Endothelial cell of umbilical vein (primary cell): ENCODE results near the gene C17orf113. TPM values are rescaled to one million over a fixed set of nuclear protein-coding genes. Genes with fewer than 3 reads are reported as not detected.

Experiments
- BruUV-seq: library from RNA; stranded (reverse); fragments of 400-500 nt; replicated peaks from 2 replicates; lab custom pipeline; 2021; lab: Mats Ljungman, UMichigan
- CTCF ChIA-PET: fragments of 300-600, 350-600 bp; sonication (Branson Sonifier 250); formaldehyde crosslinking; loops from one replicate; lab custom pipeline; 2021; ENCODE audit warnings: antibody characterized with exemption, inconsistent platforms; lab: Charles Lee
- POLR2A ChIA-PET: fragments of 300-600, 350-600 bp; sonication (Branson Sonifier 250); formaldehyde crosslinking; loops from one replicate; lab custom pipeline; 2021; ENCODE audit warnings: antibody characterized with exemption, inconsistent platforms; lab: Charles Lee
- DNase-seq: peaks from one replicate; pipeline ENCODE4 v3.0.0-alpha.2; 2011; ENCODE audit warnings: low read depth, low spot score
- FAIRE-seq: peaks from 2 replicates; lab custom pipeline; 2011; peaks lifted over from hg19 to GRCh38; lab: Jason Lieb, UNC
- H2AFZ ChIP-seq: 2 replicates; pipeline ENCODE4 v1.6.0; 2012; ENCODE audit warnings: low read depth, low read length, control low read depth, inconsistent platforms
- H3K27ac ChIP-seq: 2 replicates; pipeline ENCODE4 v1.5.1; 2011; ENCODE audit warnings: low read depth, mild to moderate bottlenecking, control low read depth, low read length, moderate library complexity; ENCODE audit not compliant: insufficient read depth
- H3K27me3 ChIP-seq, 2 experiments: 2 replicates each; pipeline versions ENCODE4 v1.6.0 to v1.6.1; 2011; ENCODE audit warnings: low read length in 2 of 2, mixed read lengths in 1 of 2; ENCODE audit not compliant: control insufficient read depth in 2 of 2, insufficient read depth in 2 of 2
- H3K36me3 ChIP-seq, 2 experiments: 2 replicates in 1 of 2; 3 replicates in 1 of 2; pipeline ENCODE4 v1.5.1; 2011; ENCODE audit warnings: low read length in 2 of 2, mild to moderate bottlenecking in 1 of 2, moderate library complexity in 1 of 2; ENCODE audit not compliant: control insufficient read depth in 2 of 2, insufficient read depth in 2 of 2; ENCODE audit errors: extremely low read depth in 1 of 2
- H3K4me1 ChIP-seq: 3 replicates; pipeline ENCODE4 v1.5.1; 2011; ENCODE audit warnings: mild to moderate bottlenecking, low read length; ENCODE audit not compliant: control insufficient read depth, insufficient read depth; ENCODE audit errors: extremely low read depth
- H3K4me2 ChIP-seq: 2 replicates; pipeline ENCODE4 v1.6.1; 2011; ENCODE audit warnings: low read length, control low read depth, mixed read lengths; ENCODE audit not compliant: insufficient read depth
- H3K4me3 ChIP-seq, 3 experiments: fragments of 200-600 bp in 1 of 3; sonication (generic), shearing (Covaris generic) in 1 of 3; replicated peaks in 1 of 3; 2 replicates each; pipeline ENCODE4 v1.5.1; 2011 to 2016; ENCODE audit warnings: control low read depth in 3 of 3, low read length in 3 of 3, mild to moderate bottlenecking in 2 of 3, inconsistent platforms in 1 of 3, low read depth in 1 of 3, moderate library complexity in 1 of 3; ENCODE audit not compliant: insufficient read depth in 1 of 3
- H3K79me2 ChIP-seq: 2 replicates; pipeline ENCODE4 v1.6.0; 2012; ENCODE audit warnings: low read length, inconsistent platforms; ENCODE audit not compliant: control insufficient read depth, insufficient read depth
- H3K9ac ChIP-seq: replicated peaks from 2 replicates; pipeline ENCODE3; 2011; ENCODE audit warnings: low read length, control low read depth; ENCODE audit not compliant: insufficient read depth; ENCODE audit errors: extremely low read depth
- H3K9me1 ChIP-seq: replicated peaks from 3 replicates; pipeline ENCODE4 v1.6.0; 2011; ENCODE audit warnings: mild to moderate bottlenecking, low read length; ENCODE audit not compliant: control insufficient read depth, insufficient read depth; ENCODE audit errors: extremely low read depth
- H3K9me3 ChIP-seq: replicated peaks from 2 replicates; pipeline ENCODE4 v1.5.1; 2012; ENCODE audit warnings: low read length, inconsistent platforms; ENCODE audit not compliant: control insufficient read depth, insufficient read depth
- H4K20me1 ChIP-seq: replicated peaks from 2 replicates; pipeline ENCODE3; 2011; ENCODE audit warnings: mild to moderate bottlenecking, low read length; ENCODE audit not compliant: control insufficient read depth, insufficient read depth; ENCODE audit errors: extremely low read depth
- EZH2 ChIP-seq: IDR thresholded peaks from 2 replicates; pipeline ENCODE4 v1.6.1; 2012; ENCODE audit warnings: borderline replicate concordance, low read depth, mild to moderate bottlenecking, moderate library complexity, low read length, inconsistent platforms; ENCODE audit not compliant: severe bottlenecking
- FOS ChIP-seq: IDR thresholded peaks from 2 replicates; pipeline ENCODE4 v1.6.1; 2011; ENCODE audit warnings: mild to moderate bottlenecking, low read length, moderate library complexity, borderline replicate concordance; ENCODE audit not compliant: insufficient read depth
- GATA2 ChIP-seq: IDR thresholded peaks from 2 replicates; pipeline ENCODE4 v1.7.0; 2011; ENCODE audit warnings: low read depth, mild to moderate bottlenecking, moderate library complexity, mixed read lengths, low read length; ENCODE audit not compliant: insufficient read length, insufficient read depth
- JUN ChIP-seq: IDR thresholded peaks from 2 replicates; pipeline ENCODE4 v1.6.1; 2011; ENCODE audit warnings: borderline replicate concordance, low read depth; ENCODE audit not compliant: insufficient read length, insufficient read depth
- MYC ChIP-seq: IDR thresholded peaks from one replicate; pipeline ENCODE4 v1.6.1; 2011; ENCODE audit warnings: mild to moderate bottlenecking, low read depth, low read length
- POLR2A ChIP-seq: IDR thresholded peaks from 2 replicates; pipeline ENCODE4 v1.6.1; 2012; ENCODE audit warnings: low read depth, mild to moderate bottlenecking, control low read depth, low read length
- POLR2AphosphoS5 ChIP-seq: IDR thresholded peaks from 2 replicates; pipeline ENCODE4 v1.6.1; 2012; ENCODE audit warnings: low read depth, mild to moderate bottlenecking, control low read depth, low read length, moderate library complexity; ENCODE audit not compliant: insufficient read depth
- dilution Hi-C: fragments of 300-500 bp; cut with MboI; formaldehyde crosslinking; loops from one replicate; pipeline ENCODE4 v1.15.0; 2019; ENCODE audit warnings: low sequenced_read_pairs; ENCODE audit not compliant: extremely low pct_ligation_motif_present
- intact Hi-C: fragments of 100-400 bp; cut with micrococcal nuclease; formaldehyde crosslinking; loops from one replicate; pipeline ENCODE4 v1.10.0; 2022
- polyA plus RNA-seq, 4 experiments: library from polyadenylated mRNA; depleted of rRNA in 3 of 4; stranded (reverse) in 3 of 4; unstranded in 1 of 4; fragments of >200 nt; gene quantifications; 2 replicates each; pipeline versions ENCODE4 v1.2.1 to v1.2.3, GENCODE V29; 2011 to 2012; ENCODE audit warnings: missing spikeins in 1 of 4
- total RNA-seq: library from RNA; stranded (reverse); gene quantifications from 2 replicates; pipeline ENCODE4 v1.2.3, GENCODE V29; 2021
- TF ChIP-seq, protein P1 (sequence below): IDR thresholded peaks from 2 replicates; pipeline ENCODE4 v1.6.1; 2011; ENCODE audit not compliant: insufficient read depth, insufficient read length
- TF ChIP-seq, protein P2 (sequence below), 2 donors: IDR thresholded peaks; 1 replicate in 1 of 2; 2 replicates in 1 of 2; pipeline ENCODE4 v1.5.1; 2011; ENCODE audit warnings: low read length in 2 of 2, mild to moderate bottlenecking in 2 of 2, moderate library complexity in 2 of 2, control low read depth in 1 of 2, inconsistent platforms in 1 of 2, low read depth in 1 of 2; ENCODE audit not compliant: insufficient read depth in 1 of 2; ENCODE audit errors: extremely low read depth in 1 of 2

C17orf113 gene
- total and polyA plus RNA-seq, 2 donors (not counting 3 experiments of a cell fraction or from before 2014, with no cell fraction given), result 0.20 to 0.30 TPM

DNA sequence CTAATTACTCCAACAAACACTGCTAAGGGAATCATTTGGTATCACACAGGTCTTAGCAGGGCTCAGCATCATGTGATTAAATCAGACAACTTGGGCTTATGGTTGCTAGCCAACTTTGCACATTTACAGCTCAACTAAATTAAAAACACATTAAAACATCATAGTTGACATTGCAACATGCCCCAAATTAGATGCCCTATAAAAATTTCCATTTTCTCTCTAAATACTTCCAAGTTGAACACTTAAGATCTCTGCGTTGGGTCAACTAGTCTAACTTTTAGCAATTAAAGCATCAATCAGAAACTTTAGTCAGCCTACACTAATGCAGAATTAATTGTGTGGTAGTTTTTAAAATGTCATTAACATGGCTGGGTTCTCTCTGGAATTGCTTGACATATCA, 45.2 kb downstream of the C17orf113 start:
- no peak for DNase-seq
- dilution Hi-C loops, result no loop called here
- Histone ChIP-seq H2AFZ (no peak overlapping the region), H3K27me3 (no peaks in the 10 kb centered on the region), H3K4me1 (peaks cover 21% of the 10 kb centered on the region), H3K36me3 (peaks cover 6 to 8% of the 10 kb centered on the region in 2 experiments), H3K9ac (no peak overlapping the region), H3K9me1 (no peaks in the 10 kb centered on the region), H3K4me2 (no peak overlapping the region), H3K27ac (no peak overlapping the region), H3K79me2 (peaks cover 92% of the 10 kb centered on the region), H3K4me3 (no peak overlapping the region), H4K20me1 (peaks cover 11% of the 10 kb centered on the region), H3K9me3 (no peaks in the 10 kb centered on the region)
- no TSS peak for BruUV-seq
- ChIA-PET POLR2A (no interaction called here), CTCF (interaction anchor here (3.2 kb wide), 1 partner anchor 15 kb away, joined by 13 read pairs; the partner anchor contains the start of gene NKIRAS2)
- TF ChIP-seq FOS (no peak), POLR2AphosphoS5 (no peak), MYC (no peak), JUN (no peak), GATA2 (no peak), POLR2A (no peak), EZH2 (no peak)
- TF ChIP-seq, protein P1, sequence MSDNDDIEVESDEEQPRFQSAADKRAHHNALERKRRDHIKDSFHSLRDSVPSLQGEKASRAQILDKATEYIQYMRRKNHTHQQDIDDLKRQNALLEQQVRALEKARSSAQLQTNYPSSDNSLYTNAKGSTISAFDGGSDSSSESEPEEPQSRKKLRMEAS, result no peak
- TF ChIP-seq, protein P2, sequence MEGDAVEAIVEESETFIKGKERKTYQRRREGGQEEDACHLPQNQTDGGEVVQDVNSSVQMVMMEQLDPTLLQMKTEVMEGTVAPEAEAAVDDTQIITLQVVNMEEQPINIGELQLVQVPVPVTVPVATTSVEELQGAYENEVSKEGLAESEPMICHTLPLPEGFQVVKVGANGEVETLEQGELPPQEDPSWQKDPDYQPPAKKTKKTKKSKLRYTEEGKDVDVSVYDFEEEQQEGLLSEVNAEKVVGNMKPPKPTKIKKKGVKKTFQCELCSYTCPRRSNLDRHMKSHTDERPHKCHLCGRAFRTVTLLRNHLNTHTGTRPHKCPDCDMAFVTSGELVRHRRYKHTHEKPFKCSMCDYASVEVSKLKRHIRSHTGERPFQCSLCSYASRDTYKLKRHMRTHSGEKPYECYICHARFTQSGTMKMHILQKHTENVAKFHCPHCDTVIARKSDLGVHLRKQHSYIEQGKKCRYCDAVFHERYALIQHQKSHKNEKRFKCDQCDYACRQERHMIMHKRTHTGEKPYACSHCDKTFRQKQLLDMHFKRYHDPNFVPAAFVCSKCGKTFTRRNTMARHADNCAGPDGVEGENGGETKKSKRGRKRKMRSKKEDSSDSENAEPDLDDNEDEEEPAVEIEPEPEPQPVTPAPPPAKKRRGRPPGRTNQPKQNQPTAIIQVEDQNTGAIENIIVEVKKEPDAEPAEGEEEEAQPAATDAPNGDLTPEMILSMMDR (IDR thresholded peaks at IDR 0.05; ENCODE audit: extremely low read depth in 1 of 2, insufficient read depth in 1 of 2, low read depth in 1 of 2, low read length in 2 of 2), result no peak
- no peak for FAIRE-seq
- intact Hi-C loops, result no loop called here
